Gastroesophageal sphincter (tissue), 3 donors: ENCODE measurements around the gene TBC1D32.
"Not testable (repeated sequence)": the region's sequence is repeated elsewhere in the genome, so short reads cannot be mapped to it uniquely, and the experiment has no call there.

Experiments used
- CTCF ChIP-seq, 4 experiments: fragments of 200-600 bp in 2 of 4; fragments of 450-650 bp in 2 of 4; sonication (generic) in 1 of 4; IDR thresholded peaks; one replicate each; pipeline ENCODE4 v1.5.1; 2017 to 2019; ENCODE audit warnings: antibody characterized with exemption in 4 of 4, mild to moderate bottlenecking in 2 of 4, moderate library complexity in 2 of 4
- EP300 ChIP-seq: sonication (generic); formaldehyde crosslinking; IDR thresholded peaks from one replicate; pipeline ENCODE4 v1.6.1; 2017; ENCODE audit warnings: antibody characterized with exemption, mild to moderate bottlenecking
- POLR2AphosphoS5 ChIP-seq: sonication (generic); formaldehyde crosslinking; IDR thresholded peaks from one replicate; pipeline ENCODE4 v1.6.1; 2017; ENCODE audit warnings: antibody characterized with exemption

DNA sequence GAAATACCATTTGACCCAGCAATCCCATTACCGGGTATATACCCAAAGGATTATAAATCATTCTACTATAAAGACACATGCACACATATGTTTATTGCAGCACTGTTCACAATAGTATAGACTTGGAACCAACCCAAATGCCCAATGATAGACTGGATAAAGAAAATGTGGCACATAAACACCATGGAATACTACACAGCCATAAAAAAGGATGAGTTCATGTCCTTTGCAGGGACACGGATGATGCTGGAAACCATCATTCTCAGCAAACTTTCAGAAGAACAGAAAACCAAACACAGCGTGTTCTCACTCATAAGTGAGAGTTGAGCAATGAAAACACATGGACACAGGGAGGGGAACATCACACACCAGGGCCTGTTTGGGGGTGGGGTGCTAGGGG lies 33.1 kb downstream of the TBC1D32 start:
- not testable (repeated sequence) for TF ChIP-seq POLR2AphosphoS5; CTCF (IDR thresholded peaks at IDR 0.05); EP300
